HG03280 (cell line): Measurements from ENCODE around the gene RHBDD1.

Experiments used
- ATAC-seq: cut with Tn5 transposase; IDR thresholded peaks from one replicate; pipeline ENCODE4 v1.9.1; 2021; ENCODE audit warnings: mild to moderate bottlenecking, moderate library complexity; ENCODE audit not compliant: unreplicated experiment

Gene RHBDD1, protein sequence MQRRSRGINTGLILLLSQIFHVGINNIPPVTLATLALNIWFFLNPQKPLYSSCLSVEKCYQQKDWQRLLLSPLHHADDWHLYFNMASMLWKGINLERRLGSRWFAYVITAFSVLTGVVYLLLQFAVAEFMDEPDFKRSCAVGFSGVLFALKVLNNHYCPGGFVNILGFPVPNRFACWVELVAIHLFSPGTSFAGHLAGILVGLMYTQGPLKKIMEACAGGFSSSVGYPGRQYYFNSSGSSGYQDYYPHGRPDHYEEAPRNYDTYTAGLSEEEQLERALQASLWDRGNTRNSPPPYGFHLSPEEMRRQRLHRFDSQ

DNA sequence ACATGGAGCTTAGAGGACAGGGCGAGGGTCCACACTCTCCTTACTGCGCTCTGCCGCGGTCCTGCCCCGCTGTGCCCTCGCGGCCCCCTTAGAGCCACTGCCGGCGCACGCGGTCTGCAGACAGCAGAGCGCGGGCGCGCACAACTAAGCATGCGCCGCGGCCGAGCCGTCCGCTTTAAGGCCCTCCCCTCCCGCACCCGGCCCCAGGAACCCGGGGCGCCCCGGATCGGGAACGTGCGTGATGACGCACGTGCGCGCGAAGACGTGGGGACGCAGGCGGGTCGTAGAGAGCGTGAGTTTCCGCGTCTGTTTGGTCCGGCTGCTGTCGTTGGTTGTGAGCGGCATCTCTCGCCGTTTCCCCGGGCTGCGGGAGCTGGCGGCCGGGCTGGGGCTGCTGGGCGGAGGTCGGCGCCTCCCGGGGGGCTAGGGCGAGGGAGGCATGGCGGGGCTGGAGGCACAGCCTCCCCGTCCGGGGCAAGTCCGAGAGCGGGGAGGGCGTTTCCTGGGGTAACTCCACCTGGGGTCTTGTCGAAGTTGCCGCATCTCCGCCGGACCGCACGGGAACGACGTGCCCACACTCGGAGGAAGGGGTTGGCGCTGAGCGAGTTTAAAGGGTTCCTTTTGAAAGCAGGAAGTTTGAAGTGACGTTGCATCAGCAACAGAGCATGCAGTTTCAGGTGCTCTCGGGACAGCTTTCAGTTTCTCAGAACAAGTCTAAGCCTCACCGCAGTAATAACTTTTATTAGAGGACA, at the start of gene RHBDD1:
Gene RHBDD1, plus strand, starts transcription at position 259 of the 752 bp plus-strand sequence. CDS start 28,640 bp downstream, outside the sequence.
- peak; percentile 81 for ATAC-seq

DNA sequence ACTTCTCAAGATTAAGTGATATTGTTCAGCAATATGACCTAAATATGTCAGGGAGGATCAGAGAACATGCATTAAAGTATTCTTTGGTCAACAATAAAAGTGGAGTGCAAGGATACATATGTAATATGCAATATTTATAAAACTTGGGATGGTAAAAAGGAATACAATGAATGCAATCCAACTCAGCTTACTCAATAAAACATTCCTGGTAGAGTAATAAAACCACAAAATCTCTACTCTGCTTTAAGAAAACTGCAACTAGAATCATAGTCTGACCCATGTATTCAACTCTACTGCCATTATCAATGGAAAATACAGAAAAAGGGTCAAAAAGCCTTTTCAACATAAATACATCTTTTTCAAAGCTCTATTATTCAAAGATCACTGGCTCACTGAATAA, 47.8 kb upstream of the RHBDD1 start:
- no peak for ATAC-seq

DNA sequence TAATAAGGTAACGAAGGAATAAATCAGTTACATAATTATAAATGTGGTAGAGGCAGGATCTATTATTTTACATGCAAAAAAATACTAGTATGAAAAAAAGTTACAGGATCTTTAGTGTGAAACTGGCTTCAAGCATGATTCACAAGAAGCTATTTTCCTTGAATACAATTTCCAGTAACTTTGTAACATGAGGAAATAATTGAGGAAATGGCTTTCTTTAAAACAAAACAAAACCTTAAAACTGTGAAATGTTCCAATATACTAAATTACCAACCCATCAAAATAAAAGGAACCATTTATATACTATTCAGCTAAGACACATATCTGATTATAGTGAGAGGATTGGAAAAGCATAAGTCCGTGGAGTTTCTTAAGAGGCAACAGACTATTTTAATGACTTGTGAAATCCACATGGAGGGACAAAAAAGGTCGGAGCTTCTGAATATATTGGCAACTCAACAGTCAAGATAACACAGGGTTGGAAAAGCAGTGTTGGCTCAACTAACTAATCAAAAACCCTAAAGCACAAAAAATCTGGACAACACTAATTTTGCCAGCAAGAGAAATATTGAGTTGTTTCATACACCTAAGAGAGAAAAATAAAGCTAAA, 46.9 kb upstream of the RHBDD1 start:
- ATAC-seq = no peak

DNA sequence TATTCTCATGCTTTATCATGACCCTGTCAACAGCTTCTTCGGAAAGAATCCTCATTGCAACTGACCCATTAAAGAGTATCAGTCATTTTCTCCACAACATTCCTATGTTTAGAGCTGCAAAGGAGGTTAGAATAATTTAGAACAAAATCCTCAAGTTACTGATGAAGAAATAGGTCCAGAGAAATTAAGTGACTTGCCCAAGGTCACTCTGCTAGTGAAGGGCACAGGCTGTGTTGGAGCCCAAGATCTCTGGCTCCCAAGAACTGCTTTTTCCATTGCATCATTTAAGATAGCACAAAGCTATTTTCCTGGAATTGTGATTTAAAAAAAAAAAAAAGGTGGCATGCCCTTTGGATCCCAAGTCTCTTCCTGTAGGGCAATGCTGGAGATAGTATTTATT, 45.8 kb upstream of the RHBDD1 start:
- no peak for ATAC-seq

DNA sequence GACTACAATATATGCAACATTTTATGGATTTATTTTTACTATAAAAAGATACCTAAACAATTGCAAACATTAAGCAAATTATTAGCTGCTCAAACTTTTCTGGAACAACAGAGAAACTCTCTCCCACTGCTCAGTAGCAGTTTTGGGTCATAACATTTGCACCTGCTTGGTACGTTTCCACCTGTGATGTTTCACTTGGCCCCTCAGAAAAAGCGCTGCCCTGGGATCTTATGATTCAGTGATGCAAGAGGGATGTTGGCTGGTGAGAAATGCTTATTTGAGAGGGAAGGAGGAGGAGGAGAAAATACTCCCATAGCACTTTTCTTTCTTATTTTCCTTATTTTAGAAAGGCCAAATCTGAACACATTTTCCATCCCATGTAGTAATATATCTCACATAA, 45.4 kb upstream of the RHBDD1 start:
- ATAC-seq = no peak

DNA sequence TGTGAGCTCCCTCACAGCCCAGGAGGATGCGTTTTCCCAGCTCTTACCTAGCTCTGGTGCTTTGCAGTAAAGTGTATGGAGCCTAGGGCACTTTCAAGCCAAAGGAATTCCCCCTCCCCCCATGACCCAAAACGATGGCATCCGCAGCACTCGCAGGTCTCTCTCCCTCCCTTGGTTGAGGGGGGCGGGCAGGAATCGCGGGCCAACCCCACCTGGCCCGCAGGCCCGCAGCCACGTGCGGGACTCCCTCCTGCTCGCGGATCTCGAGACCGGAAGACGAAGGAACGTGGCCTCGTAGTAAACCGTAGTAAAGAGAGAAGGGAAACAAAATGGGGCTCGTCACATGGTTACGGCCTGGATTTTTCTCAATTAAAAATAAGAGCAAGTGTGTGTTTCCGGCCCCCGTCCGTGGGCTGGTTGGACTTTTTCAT, 44.8 kb upstream of the RHBDD1 start:
- ATAC-seq = peak; percentile 65

DNA sequence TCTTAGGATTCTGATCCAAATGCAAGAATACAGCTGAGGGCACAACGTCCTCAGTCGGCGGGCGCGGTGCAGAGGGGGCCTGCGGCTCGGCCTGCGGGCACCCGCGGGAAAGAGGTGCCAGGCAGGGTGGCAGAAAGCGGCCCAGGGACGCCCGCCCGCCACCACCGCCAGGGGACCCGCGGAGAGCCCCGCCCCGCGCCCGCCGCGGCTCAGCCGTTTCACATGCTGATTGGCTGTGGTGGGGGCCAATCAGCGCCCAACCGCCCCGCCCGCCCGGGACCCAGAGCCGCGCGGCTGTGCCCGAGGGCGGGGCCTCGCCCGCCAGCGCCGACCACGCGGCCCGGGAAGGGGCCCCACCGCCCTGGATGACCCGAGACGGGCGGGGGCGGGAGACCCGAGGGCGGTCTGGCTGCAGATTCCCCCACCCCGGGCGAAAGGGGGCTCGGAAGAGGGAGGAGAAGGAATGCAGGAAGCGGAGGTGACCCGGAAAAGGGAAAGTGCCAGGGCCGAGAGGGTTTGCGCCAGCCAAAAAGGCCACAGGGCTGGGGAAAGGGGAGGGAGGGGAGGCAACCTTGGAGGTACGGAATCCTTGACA, 44.3 kb upstream of the RHBDD1 start:
- ATAC-seq = peak; percentile 99

DNA sequence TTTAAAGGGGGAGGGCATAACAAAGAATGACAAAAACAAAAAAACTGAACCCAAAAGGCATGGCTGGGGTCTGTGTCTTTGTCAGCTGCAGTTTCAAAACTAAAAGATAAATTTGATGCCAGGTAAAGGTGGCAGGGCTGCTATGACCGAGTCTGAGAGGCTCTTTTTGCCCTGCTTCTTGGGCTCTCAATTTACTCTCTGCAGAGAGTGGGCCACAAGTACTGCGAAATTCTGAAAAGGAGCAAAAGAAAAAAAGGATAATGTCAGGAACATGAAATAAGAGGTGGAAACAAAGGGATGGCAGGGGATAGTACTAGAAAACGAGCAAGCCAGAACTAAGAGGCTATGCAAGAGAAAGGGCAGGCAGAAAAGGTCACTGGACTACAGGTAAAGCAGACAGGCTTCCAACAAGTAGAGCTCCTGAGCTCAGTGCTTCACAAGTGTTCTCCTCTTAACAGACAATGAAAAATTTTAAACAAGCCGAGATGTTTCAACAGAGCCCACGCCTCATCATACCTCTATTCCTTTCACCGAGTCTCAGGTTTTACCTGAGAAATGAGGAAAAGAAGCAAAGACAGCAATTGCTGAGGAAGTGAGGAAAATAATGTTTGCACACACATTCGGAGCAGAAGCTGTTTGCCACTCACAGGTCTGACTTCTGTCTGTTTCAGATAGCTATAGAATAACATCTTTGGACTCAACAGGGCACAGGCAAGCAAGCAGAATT, 43.5 kb upstream of the RHBDD1 start:
- ATAC-seq = no peak

DNA sequence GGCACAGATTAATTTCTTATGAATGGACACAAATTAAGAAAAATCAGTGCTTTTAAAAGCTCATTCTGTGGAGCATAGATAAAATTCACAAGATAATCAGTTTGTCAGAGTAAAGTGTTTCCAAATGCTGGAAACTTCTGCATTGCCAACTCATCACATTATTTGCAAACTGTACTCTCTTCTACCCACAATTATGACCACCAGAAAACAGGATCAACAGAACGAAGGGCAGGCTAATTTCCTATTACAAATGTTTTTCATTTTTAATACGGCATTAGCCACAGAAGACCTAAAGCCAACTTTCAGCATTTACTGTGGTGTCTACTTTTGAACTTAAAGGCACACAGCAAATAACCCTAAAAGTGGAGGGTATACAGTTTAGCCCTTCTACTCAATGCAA, 42.2 kb upstream of the RHBDD1 start:
- ATAC-seq = no peak

DNA sequence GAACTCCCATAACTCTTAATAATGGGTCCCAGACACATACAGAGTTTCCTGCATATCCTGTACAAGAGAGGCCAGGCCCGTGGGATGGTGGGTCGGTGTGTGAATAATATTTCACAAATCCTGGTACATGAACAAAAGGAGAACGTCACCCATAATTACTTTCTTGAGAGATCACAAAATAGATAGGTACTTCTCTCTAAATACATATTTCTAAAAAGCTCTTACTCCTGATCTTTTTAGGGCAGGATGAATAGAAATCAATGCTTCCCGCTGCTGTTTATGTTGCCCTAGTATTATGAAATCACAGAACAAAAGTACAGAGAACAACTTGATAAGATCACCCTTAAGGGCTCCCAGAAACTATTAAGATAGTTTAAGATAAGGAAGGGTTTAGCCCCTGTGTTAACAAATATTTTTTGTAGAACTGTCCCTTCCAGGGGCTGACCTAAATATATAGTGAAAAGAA, 41.6 kb upstream of the RHBDD1 start:
- ATAC-seq = no peak

DNA sequence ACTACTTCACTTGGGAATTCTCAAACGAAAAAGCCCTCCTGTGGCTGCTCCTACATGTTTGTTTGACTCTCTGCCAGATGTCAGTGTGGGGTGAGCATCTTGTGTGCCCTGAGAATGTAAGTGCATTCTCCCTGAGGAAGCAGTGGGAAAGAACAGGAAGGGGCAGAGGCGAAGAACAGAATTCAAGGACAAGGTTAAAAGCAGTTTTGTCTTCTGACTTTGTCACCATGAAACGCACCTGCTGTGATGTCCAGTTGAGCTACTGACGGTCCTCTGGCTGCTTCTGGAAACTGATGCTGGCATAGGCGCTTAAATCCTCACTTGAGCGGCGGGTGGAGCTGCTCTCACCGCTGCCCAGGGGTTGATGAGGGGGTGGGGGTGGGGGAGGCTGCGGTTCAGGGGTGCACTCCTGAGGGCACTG, 41.1 kb upstream of the RHBDD1 start:
- ATAC-seq = no peak

DNA sequence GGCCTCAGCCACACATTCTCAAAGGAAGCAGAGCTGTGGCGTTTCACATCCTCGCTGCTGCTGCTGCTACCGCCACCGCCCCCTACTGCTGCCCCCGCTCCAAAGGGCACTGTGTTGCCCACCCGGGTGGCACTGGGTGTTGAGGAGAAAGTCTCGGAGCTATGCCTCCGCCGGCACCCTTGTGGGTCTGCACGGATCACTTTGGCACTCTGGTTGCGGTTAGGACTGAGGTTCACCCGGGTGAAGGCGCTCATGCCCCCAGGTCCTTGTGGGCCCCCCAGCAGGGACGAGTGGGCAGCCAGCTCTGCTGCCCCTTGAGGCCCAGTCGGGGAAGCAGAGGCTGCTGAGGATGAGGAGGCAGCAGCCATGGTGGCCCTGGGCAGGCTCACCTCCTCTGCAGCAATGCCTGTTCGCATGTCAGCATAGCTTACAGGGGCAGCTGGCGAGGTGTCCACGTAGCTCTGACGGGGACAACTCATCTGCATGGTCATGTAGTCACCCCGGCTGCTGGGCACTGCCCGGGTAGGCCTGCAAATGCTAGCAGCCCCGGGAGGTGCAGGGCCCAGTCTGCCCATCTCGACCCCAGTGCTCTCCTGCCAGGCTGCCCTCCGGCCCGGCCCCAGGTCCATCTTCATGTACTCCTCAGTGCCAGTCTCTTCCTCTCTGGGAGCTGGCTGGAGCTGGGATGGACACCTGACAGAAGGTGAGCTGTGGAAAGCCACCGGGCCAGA, 40.4 kb upstream of the RHBDD1 start:
- no peak for ATAC-seq

DNA sequence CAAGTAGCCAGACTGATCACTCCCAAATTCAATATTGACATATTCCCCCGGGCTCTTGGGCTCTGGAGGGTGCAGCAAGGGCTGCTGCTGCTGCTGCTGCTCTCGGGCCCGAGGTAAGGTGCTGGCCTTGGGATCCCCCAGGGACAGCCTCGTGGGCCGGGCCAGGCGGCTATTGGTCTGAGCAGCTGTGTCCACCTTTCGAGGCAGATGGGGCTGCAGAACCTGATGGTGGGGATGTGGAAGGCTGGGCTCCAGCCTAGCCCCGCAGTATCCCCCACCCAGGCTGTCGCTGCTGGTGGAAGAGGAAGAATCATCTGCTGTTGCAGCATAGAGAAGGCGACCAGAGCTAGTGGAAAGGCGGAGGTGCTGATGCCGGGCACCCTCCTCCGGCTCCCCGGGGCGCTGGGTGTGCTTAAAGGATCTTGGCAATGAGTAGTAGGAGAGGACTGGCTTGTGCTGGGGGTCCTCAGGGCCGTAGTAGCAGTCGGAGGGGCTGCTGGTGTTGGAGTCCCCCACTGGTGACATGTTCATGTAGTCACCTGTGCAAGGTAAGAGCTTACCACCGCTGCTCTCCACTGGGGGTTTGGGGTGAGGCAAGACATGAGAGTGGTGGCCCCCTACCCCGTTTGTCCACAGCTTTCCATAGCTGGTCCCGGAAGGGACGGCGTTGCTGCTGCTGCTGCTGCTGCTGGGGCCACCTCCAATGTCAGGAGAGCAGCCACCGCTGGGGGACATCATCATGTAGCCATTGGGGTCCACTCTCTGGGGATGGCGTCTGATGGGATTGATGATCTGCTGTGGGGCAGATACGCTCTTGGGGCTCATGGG, 39.6 kb upstream of the RHBDD1 start:
- no peak for ATAC-seq

DNA sequence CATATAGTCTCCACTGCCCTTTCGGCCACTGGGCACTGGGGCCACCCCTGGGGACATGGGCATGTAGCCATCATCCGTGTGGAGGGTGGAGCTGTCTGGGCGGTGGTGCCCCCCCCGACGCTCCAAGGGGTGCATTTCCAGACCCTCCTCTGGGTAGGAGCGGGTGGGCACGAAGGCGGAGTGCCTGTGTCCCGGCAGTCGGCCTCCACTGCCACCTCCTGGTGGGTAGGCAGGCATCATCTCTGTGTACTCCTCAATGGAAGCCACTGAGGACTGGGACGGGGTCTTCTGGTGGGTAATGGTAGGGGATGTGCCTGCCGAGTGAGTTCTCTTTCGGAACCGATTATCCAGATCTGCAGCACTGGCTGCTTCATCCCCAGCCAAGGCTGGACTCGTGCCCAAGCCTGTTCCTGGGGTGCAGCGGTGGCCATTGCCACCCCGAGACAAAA, 39.0 kb upstream of the RHBDD1 start:
- ATAC-seq = no peak

DNA sequence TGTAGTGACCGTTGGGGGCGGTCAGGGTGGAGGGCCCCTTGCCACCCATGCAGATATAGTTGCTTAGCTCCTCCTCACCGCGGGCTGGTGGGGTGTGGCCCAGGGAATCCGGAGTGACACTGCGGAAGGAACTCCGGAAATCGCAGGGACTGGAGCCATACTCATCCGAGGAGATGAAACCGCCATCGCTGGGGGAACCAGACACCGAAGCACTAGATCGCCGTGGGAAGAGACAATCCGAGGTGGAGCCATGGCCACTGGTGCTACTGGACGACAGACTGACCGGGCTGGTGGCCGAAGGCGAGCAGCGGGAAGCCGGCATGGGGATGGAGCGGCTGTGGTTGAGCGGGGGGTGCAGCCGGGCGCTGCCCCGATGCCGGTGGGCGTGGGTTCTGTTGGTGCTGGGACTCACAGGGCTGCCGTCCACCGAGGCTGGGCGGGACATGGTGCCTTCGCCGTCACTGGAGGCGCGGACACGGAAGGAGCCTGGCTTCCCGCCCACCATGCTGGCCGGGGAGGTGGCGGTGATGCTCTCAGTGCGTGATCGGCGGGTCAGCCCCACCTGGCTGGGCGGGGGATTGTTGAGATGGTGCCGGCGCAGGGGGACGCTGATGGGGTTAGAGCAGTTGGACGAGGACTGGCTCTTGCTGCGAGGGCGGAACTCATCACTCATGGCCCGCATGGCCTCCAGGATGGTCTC, 38.4 kb upstream of the RHBDD1 start:
- ATAC-seq = no peak

DNA sequence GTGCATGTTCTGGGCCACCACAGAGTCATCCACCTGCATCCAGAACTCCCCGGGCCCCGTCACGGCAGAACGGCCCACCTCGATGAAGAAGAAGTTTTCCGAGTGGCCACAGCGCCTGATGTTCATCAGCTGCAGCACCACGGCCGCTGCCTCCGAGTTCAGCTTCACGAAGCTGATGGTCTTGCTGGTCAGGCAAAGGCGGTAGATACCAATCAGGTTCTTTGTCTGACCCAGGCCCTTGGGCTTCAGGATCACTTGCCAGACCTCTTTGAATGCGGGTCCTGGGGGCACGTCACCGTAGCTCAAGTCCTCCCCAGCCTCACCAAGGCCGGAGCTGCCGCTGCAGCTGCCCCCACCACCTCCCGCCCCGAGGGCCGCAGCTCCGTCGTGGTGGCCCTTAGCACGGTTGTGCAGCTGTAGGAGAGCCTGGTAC, 37.8 kb upstream of the RHBDD1 start:
- no peak for ATAC-seq

DNA sequence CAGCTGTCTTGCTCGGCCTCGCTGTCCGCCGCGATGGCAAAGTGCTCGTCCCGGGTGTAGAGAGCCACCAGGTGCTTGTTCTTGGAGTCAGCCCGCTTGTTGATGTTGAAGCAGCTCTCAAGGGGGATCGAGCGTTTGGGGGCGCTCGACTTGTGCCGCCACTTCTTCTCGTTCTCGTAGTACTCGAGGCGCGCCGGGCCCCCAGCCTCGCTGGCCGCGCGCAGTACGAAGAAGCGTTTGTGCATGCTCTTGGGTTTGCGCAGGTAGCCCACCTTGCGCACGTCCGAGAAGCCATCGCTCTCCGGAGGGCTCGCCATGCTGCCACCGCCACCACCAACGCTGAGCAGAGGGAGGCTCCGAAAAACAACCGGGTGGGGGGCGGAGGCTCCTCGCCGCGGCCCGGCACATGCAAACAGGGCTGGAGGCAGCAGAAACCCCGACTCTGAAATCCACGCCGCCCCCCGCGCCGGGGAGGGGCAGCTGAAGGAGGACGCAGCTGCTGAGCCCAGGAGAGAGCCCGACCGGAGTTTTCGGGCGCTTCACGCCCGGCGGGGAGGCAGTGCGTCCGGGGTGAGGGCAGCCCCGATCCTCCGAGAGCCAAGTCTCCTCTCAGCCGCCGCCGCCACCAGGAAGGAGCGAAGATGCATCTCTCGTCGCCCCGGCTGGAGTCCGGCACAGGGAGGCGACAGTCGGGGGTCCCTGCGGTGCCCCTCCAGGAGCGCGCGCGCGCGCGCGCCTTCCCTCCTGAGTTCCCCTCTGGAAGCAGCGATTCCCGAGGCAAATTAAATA, 37.2 kb upstream of the RHBDD1 start:
- peak; percentile 20 for ATAC-seq
